ENCODE measurements around the gene JAKMIP3.

The JAKMIP3 gene

DNA sequence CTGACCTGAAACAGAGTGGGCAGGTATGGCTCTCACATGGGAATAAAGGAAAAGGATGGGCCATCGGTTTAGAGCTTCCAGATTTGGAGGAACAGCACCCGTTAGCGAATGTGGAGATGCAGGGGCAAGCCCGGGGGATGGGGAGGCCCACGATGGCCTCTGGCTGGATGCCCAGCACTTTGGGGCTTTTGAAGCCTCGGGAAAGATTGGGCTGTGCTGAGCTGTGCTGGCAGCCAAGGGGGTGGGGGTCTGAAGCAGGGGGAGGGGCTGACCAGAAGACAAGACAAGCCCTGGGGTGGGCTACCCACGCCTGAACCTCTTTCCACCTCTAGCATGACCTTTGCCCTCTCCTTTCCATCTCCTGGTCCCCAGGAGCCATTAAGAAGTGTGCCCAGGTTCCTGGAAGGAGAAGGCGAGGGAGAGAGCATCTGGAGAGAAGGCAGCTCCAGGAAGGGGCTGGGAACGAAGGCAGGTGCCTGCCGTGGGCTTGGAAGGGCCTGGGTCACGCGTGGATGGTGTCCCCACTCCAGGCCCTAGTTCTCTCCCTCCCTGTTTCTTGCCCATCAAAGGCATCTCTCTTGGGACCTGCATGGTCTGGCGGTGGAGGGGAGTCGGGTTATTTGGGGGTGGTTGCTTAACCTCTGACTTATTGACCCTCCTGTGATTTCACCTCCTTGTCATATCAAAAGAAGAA lies 39.7 kb downstream of the JAKMIP3 start:
- TF ChIP-seq, protein P1, sequence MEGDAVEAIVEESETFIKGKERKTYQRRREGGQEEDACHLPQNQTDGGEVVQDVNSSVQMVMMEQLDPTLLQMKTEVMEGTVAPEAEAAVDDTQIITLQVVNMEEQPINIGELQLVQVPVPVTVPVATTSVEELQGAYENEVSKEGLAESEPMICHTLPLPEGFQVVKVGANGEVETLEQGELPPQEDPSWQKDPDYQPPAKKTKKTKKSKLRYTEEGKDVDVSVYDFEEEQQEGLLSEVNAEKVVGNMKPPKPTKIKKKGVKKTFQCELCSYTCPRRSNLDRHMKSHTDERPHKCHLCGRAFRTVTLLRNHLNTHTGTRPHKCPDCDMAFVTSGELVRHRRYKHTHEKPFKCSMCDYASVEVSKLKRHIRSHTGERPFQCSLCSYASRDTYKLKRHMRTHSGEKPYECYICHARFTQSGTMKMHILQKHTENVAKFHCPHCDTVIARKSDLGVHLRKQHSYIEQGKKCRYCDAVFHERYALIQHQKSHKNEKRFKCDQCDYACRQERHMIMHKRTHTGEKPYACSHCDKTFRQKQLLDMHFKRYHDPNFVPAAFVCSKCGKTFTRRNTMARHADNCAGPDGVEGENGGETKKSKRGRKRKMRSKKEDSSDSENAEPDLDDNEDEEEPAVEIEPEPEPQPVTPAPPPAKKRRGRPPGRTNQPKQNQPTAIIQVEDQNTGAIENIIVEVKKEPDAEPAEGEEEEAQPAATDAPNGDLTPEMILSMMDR (IDR thresholded peaks at IDR 0.05; ENCODE audit: low read depth, low read length, poor library complexity, severe bottlenecking) = no peak
- TF ChIP-seq EZH2phosphoT487 (IDR thresholded peaks at IDR 0.05; ENCODE audit: borderline replicate concordance, low read length) = no peak
- Histone ChIP-seq H4K20me1 (ENCODE audit: control insufficient read depth, insufficient read depth, low read depth, low read length) (no peaks in the 10 kb centered on the region), H3K79me2 (ENCODE audit: control insufficient read depth, low read length) (no peaks in the 10 kb centered on the region), H3K27me3 (ENCODE audit: control insufficient read depth, low read length) (no peaks in the 10 kb centered on the region), H3K4me3 (ENCODE audit: low read length) (no peak overlapping the region), H3F3A (ENCODE audit: control insufficient read depth, insufficient read depth) (no peaks in the 10 kb centered on the region), H3K4me1 (ENCODE audit: control insufficient read depth, low read length) (no peaks in the 10 kb centered on the region), H3K36me3 (ENCODE audit: control insufficient read depth, low read length) (no peaks in the 10 kb centered on the region), H3K9me3 (ENCODE audit: control insufficient read depth, insufficient read depth, low read length) (no peaks in the 10 kb centered on the region), H3K27ac (ENCODE audit: low read depth, low read length) (no peak overlapping the region), H3K9me2 (replicated peaks; ENCODE audit: control insufficient read depth, low read length) (no peaks in the 10 kb centered on the region), H3K4me2 (ENCODE audit: low read length) (no peak overlapping the region)

DNA sequence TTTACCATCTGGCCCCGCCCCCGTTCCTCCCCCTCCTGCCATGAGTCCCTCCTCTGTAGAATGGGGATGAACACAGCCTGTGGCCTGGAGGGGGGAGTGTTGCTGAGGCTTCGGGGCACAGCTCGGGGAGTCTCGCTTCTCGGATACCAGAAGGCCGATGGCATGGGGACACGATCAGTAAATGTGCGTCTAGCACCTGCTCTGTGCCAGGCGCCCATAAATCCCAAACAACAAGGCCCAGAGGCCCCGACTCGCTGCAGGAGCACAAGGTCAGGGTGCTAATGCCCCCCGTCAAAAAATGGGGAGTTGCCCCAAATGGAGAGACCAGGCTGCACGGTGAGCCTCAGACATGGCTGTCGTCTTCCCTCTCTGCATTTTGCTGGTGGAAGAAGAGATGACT lies 40.7 kb downstream of the JAKMIP3 start:
- no peak overlapping the region for H3K4me3 ChIP-seq (ENCODE audit: low read length)
- H3K79me2 ChIP-seq (ENCODE audit: control insufficient read depth, low read length) = no peaks in the 10 kb centered on the region
- no peaks in the 10 kb centered on the region for H4K20me1 ChIP-seq (ENCODE audit: control insufficient read depth, insufficient read depth, low read depth, low read length)
- no peaks in the 10 kb centered on the region for H3K9me3 ChIP-seq (ENCODE audit: control insufficient read depth, insufficient read depth, low read length)
- no peaks in the 10 kb centered on the region for H3K36me3 ChIP-seq (ENCODE audit: control insufficient read depth, low read length)
- no peak overlapping the region for H3K27ac ChIP-seq (ENCODE audit: low read depth, low read length)
- no peaks in the 10 kb centered on the region for H3K9me2 ChIP-seq (replicated peaks; ENCODE audit: control insufficient read depth, low read length)
- TF ChIP-seq, protein P1 (IDR thresholded peaks at IDR 0.05; ENCODE audit: low read depth, low read length, poor library complexity, severe bottlenecking) = no peak
- TF ChIP-seq EZH2phosphoT487 (IDR thresholded peaks at IDR 0.05; ENCODE audit: borderline replicate concordance, low read length) = no peak
- no peaks in the 10 kb centered on the region for H3F3A ChIP-seq (ENCODE audit: control insufficient read depth, insufficient read depth)
- no peaks in the 10 kb centered on the region for H3K27me3 ChIP-seq (ENCODE audit: control insufficient read depth, low read length)
- H3K4me2 ChIP-seq (ENCODE audit: low read length) = no peak overlapping the region
- no peaks in the 10 kb centered on the region for H3K4me1 ChIP-seq (ENCODE audit: control insufficient read depth, low read length)

DNA sequence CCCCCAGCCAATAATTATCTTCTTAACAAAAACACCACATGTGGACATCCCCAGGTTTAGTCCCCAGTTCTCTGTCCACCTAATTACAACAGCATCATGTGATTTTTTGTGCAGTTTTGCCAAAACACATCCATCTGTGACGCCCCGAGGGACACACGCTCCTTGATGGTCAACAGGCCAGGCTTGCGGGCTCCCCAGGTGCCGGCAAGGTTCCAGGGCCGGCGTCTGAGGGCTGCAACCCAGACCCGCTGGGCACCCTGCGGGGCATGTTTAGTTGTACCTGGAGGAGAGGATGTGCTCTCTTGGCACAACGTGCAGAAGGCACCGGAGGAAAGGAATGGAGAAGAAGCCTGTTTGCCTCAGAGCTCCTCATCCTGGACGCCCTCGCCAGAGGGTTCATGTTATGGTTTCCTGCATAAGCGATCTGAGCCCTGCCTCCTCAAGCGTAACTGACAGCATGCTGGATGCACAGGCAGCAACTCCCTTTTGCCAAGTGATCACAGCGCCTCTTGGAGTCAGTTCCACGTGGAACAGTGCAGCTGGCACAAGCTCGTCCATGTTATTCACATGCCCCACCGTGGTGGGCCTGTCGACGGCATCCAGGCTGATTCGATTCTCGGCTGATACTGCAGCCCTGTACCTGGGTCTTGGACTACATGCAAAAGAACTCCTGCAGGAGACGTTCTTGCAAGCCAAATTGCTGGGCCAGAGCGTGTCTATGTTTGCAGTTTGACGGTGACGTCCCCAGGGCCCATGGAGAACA lies 41.6 kb downstream of the JAKMIP3 start:
- Histone ChIP-seq H3K27ac (ENCODE audit: low read depth, low read length) (no peak overlapping the region), H3K79me2 (ENCODE audit: control insufficient read depth, low read length) (no peaks in the 10 kb centered on the region), H3K9me3 (ENCODE audit: control insufficient read depth, insufficient read depth, low read length) (no peaks in the 10 kb centered on the region), H3K9me2 (replicated peaks; ENCODE audit: control insufficient read depth, low read length) (no peaks in the 10 kb centered on the region), H3K27me3 (ENCODE audit: control insufficient read depth, low read length) (no peaks in the 10 kb centered on the region), H3K4me1 (ENCODE audit: control insufficient read depth, low read length) (no peaks in the 10 kb centered on the region), H3K4me3 (ENCODE audit: low read length) (no peak overlapping the region), H3F3A (ENCODE audit: control insufficient read depth, insufficient read depth) (no peaks in the 10 kb centered on the region), H3K36me3 (ENCODE audit: control insufficient read depth, low read length) (no peaks in the 10 kb centered on the region), H3K4me2 (ENCODE audit: low read length) (no peak overlapping the region), H4K20me1 (ENCODE audit: control insufficient read depth, insufficient read depth, low read depth, low read length) (no peaks in the 10 kb centered on the region)
- no peak for TF ChIP-seq EZH2phosphoT487 (IDR thresholded peaks at IDR 0.05; ENCODE audit: borderline replicate concordance, low read length)
- TF ChIP-seq, protein P1 (IDR thresholded peaks at IDR 0.05; ENCODE audit: low read depth, low read length, poor library complexity, severe bottlenecking) = no peak

All from DOHH2 (cell line).